ENCODE results near the gene B3GALT6. TPM values are rescaled to one million over a fixed set of nuclear protein-coding genes. Genes with fewer than 3 reads are reported as not detected.

The B3GALT6 gene
- total and polyA plus RNA-seq, 2 experiments from 2014 or later = 5.5 to 26.5 TPM

DNA sequence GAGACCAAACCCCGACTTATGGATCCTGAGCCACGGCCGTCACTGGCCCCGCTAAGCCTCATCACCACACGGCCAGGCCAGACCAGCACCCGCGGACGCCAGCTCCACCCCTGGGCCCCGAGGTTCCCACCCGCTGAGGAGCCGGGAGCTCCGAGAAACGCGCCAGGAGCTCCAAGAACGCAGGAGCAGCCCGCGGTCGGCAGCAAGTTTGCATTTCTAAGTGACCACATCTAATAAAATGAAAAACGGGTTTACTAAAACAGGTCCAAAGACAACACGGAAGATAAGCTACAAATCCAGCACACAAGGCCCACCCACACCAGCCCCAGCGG is 22.6 kb downstream of the B3GALT6 start:
- Mint-ChIP-seq H3K27ac (no peak overlapping the region), H3K4me3 (no peak overlapping the region), H3K36me3 (ENCODE audit: low read depth) (peaks cover 53% of the 10 kb centered on the region), H3K4me1 (peaks cover 24% of the 10 kb centered on the region), H3K9me3 (no peaks in the 10 kb centered on the region), H3K27me3 (ENCODE audit: insufficient read depth, low read depth, poor library complexity) (peaks cover 8% of the 10 kb centered on the region)
- Histone ChIP-seq H3K4me1 (ENCODE audit: insufficient read depth) (peaks cover 9% of the 10 kb centered on the region), H2AFZ (no peak overlapping the region), H3K4me2 (no peak overlapping the region), H3K27me3 (ENCODE audit: insufficient read depth) (no peaks in the 10 kb centered on the region), H3K9me2 (ENCODE audit: insufficient read depth) (no peaks in the 10 kb centered on the region), H3F3A (replicated peaks; ENCODE audit: low read depth) (peaks cover 13% of the 10 kb centered on the region; the same call in 1 of the 2 replicates), H3K4me3 (no peak overlapping the region), H3K79me2 (replicated peaks; ENCODE audit: insufficient read depth) (peaks cover 2% of the 10 kb centered on the region; the same call in 1 of the 2 replicates), H3K36me3 (ENCODE audit: insufficient read depth) (peaks cover 6% of the 10 kb centered on the region; the same call in 1 of the 2 replicates), H4K20me1 (replicated peaks; ENCODE audit: insufficient read depth) (peaks cover 2% of the 10 kb centered on the region), H3K27ac (ENCODE audit: low read depth) (no peak overlapping the region)
- DNase-seq (ENCODE audit: low spot score) = no peak
- ATAC-seq = no peak
- no peak for TF ChIP-seq STAT1 (IDR thresholded peaks at IDR 0.05; ENCODE audit: unreplicated experiment)
- TF ChIP-seq ETS1 (IDR thresholded peaks at IDR 0.05) = no peak
- TF ChIP-seq, protein P1, sequence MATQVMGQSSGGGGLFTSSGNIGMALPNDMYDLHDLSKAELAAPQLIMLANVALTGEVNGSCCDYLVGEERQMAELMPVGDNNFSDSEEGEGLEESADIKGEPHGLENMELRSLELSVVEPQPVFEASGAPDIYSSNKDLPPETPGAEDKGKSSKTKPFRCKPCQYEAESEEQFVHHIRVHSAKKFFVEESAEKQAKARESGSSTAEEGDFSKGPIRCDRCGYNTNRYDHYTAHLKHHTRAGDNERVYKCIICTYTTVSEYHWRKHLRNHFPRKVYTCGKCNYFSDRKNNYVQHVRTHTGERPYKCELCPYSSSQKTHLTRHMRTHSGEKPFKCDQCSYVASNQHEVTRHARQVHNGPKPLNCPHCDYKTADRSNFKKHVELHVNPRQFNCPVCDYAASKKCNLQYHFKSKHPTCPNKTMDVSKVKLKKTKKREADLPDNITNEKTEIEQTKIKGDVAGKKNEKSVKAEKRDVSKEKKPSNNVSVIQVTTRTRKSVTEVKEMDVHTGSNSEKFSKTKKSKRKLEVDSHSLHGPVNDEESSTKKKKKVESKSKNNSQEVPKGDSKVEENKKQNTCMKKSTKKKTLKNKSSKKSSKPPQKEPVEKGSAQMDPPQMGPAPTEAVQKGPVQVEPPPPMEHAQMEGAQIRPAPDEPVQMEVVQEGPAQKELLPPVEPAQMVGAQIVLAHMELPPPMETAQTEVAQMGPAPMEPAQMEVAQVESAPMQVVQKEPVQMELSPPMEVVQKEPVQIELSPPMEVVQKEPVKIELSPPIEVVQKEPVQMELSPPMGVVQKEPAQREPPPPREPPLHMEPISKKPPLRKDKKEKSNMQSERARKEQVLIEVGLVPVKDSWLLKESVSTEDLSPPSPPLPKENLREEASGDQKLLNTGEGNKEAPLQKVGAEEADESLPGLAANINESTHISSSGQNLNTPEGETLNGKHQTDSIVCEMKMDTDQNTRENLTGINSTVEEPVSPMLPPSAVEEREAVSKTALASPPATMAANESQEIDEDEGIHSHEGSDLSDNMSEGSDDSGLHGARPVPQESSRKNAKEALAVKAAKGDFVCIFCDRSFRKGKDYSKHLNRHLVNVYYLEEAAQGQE (IDR thresholded peaks at IDR 0.05; ENCODE audit: unreplicated experiment) = no peak
- no peak for TF ChIP-seq EZH2phosphoT487 (IDR thresholded peaks at IDR 0.05; ENCODE audit: unreplicated experiment)
- TF ChIP-seq POLR2AphosphoS5 (IDR thresholded peaks at IDR 0.05; ENCODE audit: low read depth) = no peak
- no peak for TF ChIP-seq JUNB (IDR thresholded peaks at IDR 0.05; ENCODE audit: unreplicated experiment)
- no peak for TF ChIP-seq CREB1 (CRISPR knock-in tag; IDR thresholded peaks at IDR 0.05; ENCODE audit: low read depth)
- no peak for TF ChIP-seq EZH2 (IDR thresholded peaks at IDR 0.05; ENCODE audit: low read depth, unreplicated experiment)

DNA sequence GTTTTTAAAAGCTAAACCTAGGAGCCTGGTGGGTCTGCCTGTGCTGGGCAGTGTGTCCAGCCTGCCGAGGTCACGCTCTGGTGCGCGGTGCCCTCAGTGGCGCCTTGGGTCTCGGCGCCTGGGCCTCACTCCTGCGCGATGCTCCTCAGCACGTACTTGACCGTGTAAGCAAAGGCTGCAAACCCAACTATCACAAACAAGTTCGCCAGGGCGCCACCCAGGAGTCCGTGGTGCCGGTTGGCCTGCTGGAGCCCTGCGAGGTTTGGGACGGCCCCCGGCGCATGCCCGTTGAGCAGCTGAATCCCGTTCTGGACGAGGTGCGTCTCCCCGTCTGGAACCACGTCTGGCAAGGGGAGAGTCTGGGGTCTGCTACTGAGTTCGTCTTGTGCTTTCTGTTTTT is 23.0 kb downstream of the B3GALT6 start:
- TF ChIP-seq ZNF331 (CRISPR knock-in tag; IDR thresholded peaks at IDR 0.05; ENCODE audit: low read depth) = no peak
- TF ChIP-seq CREB1 (CRISPR knock-in tag; IDR thresholded peaks at IDR 0.05; ENCODE audit: low read depth) = no peak
- TF ChIP-seq ZNF114 (CRISPR knock-in tag; IDR thresholded peaks at IDR 0.05) = no peak
- H3K27me3 Mint-ChIP-seq (ENCODE audit: insufficient read depth, low read depth, poor library complexity) = peaks cover 8% of the 10 kb centered on the region
- Histone ChIP-seq H3K27me3 (ENCODE audit: insufficient read depth) (no peaks in the 10 kb centered on the region), H3K9me2 (ENCODE audit: insufficient read depth) (no peaks in the 10 kb centered on the region), H4K20me1 (replicated peaks; ENCODE audit: insufficient read depth) (peaks cover 2% of the 10 kb centered on the region), H3K27ac (ENCODE audit: low read depth) (no peak overlapping the region), H3K36me3 (ENCODE audit: insufficient read depth) (peaks cover 6% of the 10 kb centered on the region; the same call in 1 of the 2 replicates), H3K79me2 (replicated peaks; ENCODE audit: insufficient read depth) (peaks cover 2% of the 10 kb centered on the region; the same call in 1 of the 2 replicates), H3F3A (replicated peaks; ENCODE audit: low read depth) (peaks cover 13% of the 10 kb centered on the region; the same call in 1 of the 2 replicates), H2AFZ (no peak overlapping the region), H3K4me2 (no peak overlapping the region), H3K4me1 (ENCODE audit: insufficient read depth) (peaks cover 9% of the 10 kb centered on the region), H3K4me3 (no peak overlapping the region)
- H3K9me3 Mint-ChIP-seq = no peaks in the 10 kb centered on the region
- H3K27ac Mint-ChIP-seq = no peak overlapping the region
- DNase-seq (ENCODE audit: low spot score) = no peak
- no peak for ATAC-seq
- H3K4me1 Mint-ChIP-seq = peaks cover 24% of the 10 kb centered on the region
- H3K36me3 Mint-ChIP-seq (ENCODE audit: low read depth) = peaks cover 55% of the 10 kb centered on the region
- H3K4me3 Mint-ChIP-seq = no peak overlapping the region

All from GM23338 (cell line).